A673 (cell line): ENCODE results near the gene PLPPR3. TPM values are rescaled to one million over a fixed set of nuclear protein-coding genes. Genes with fewer than 3 reads are reported as not detected.

Experiments
- BruUV-seq: library from RNA; stranded (reverse); fragments of 400-500 nt; replicated peaks from 2 replicates; lab custom pipeline; 2021; lab: Mats Ljungman, UMichigan
- CTCF ChIA-PET: fragments of 300-600 bp; sonication (Branson Sonifier 250); formaldehyde crosslinking; loops from one replicate; lab custom pipeline; 2022; ENCODE audit warnings: antibody characterized with exemption; lab: Charles Lee
- POLR2A ChIA-PET: fragments of 300-600 bp; sonication (Branson Sonifier 250); formaldehyde crosslinking; loops from one replicate; lab custom pipeline; 2022; ENCODE audit warnings: antibody characterized with exemption; ENCODE audit not compliant: low non-redundant PET; lab: Charles Lee
- DNase-seq: peaks from one replicate; pipeline ENCODE4 v3.0.0-alpha.2; 2015; ENCODE audit warnings: low spot score
- H3K27ac ChIP-seq: fragments of 200-600 bp; sonication (generic); 2 replicates; pipeline ENCODE4 v1.5.1; 2016; ENCODE audit warnings: mixed run types, low read depth, mild to moderate bottlenecking, mixed read lengths, antibody characterized with exemption, low read length; ENCODE audit not compliant: poor library complexity, severe bottlenecking
- H3K27me3 ChIP-seq: fragments of 200-600 bp; sonication (generic); replicated peaks from 2 replicates; pipeline ENCODE4 v1.6.1; 2017; ENCODE audit warnings: mixed run types, low read depth, mild to moderate bottlenecking, mixed read lengths, antibody characterized with exemption, low read length; ENCODE audit not compliant: insufficient read depth, poor library complexity
- H3K36me3 ChIP-seq: fragments of 200-600 bp; sonication (generic); 2 replicates; pipeline ENCODE4 v1.6.1; 2016; ENCODE audit warnings: mixed run types, mild to moderate bottlenecking, mixed read lengths, antibody characterized with exemption, low read length; ENCODE audit not compliant: insufficient read depth, poor library complexity, severe bottlenecking
- H3K4me1 ChIP-seq: fragments of 200-600 bp; sonication (generic); 2 replicates; pipeline ENCODE4 v1.6.1; 2017; ENCODE audit warnings: mixed run types, mild to moderate bottlenecking, mixed read lengths, antibody characterized with exemption, low read length; ENCODE audit not compliant: insufficient read depth, poor library complexity, severe bottlenecking
- H3K4me3 ChIP-seq: fragments of 200-600 bp; sonication (generic); 2 replicates; pipeline ENCODE4 v1.5.1; 2016; ENCODE audit warnings: low read depth, mixed run types, mild to moderate bottlenecking, mixed read lengths, low read length; ENCODE audit not compliant: poor library complexity, severe bottlenecking
- H3K9me3 ChIP-seq: fragments of 200-600 bp; sonication (generic); 2 replicates; pipeline ENCODE4 v1.6.1; 2016; ENCODE audit warnings: mixed run types, low read depth, mild to moderate bottlenecking, mixed read lengths, antibody characterized with exemption, low read length; ENCODE audit not compliant: poor library complexity, severe bottlenecking
- CTCF ChIP-seq: fragments of 300-800, 200-600 bp; sonication (generic); conservative IDR thresholded peaks from 2 replicates; pipeline ENCODE4 v1.5.1; 2017; ENCODE audit warnings: low read depth, mild to moderate bottlenecking, antibody characterized with exemption, low read length, moderate library complexity, mixed read lengths
- EZH2 ChIP-seq: fragments of 200-600 bp; sonication (generic); IDR thresholded peaks from 2 replicates; pipeline ENCODE4 v1.6.1; 2017; ENCODE audit warnings: borderline replicate concordance, low read depth, mild to moderate bottlenecking, mixed read lengths, antibody characterized with exemption, low read length; ENCODE audit not compliant: poor library complexity, severe bottlenecking
- intact Hi-C: fragments of 100-400 bp; cut with micrococcal nuclease; formaldehyde crosslinking; loops from one replicate; pipeline ENCODE4 v1.10.0; 2022; ENCODE audit not compliant: unreplicated experiment
- total RNA-seq: library from RNA; stranded (reverse); gene quantifications from 2 replicates; pipeline ENCODE4 v1.2.3, GENCODE V29; 2021

The PLPPR3 gene
- total RNA-seq, 1 experiment from 2014 or later: 13.3 TPM

GRCh38 chr19:835210-835810 lies 13.6 kb upstream of the PLPPR3 start:
- Histone ChIP-seq H3K27me3 (no peaks in the 10 kb centered on the region), H3K36me3 (no peaks in the 10 kb centered on the region), H3K4me1 (peaks cover 7% of the 10 kb centered on the region), H3K4me3 (no peak overlapping the region), H3K9me3 (no peaks in the 10 kb centered on the region), H3K27ac (no peak overlapping the region)
- POLR2A ChIA-PET: no interaction called here
- no TSS peak for BruUV-seq
- DNase-seq: no peak
- TF ChIP-seq CTCF: no peak
- no peak for TF ChIP-seq EZH2
- CTCF ChIA-PET: no interaction called here
- intact Hi-C loops: no loop called here

- H3K27ac ChIP-seq: no peak overlapping the region
- intact Hi-C loops: no loop called here
- DNase-seq: no peak
- H3K4me1 ChIP-seq: peaks cover 2% of the 10 kb centered on the region
- H3K36me3 ChIP-seq: no peaks in the 10 kb centered on the region
- H3K9me3 ChIP-seq: no peaks in the 10 kb centered on the region
- ChIA-PET POLR2A (no interaction called here), CTCF (no interaction called here)
- TF ChIP-seq CTCF: no peak
- H3K4me3 ChIP-seq: no peak overlapping the region
- no TSS peak for BruUV-seq
- H3K27me3 ChIP-seq: no peaks in the 10 kb centered on the region
Measured at GRCh38 chr19:834216-834615, 12.5 kb upstream of the PLPPR3 start.

- BruUV-seq: no TSS peak
- TF ChIP-seq CTCF (no peak), EZH2 (no peak)
- no peak for DNase-seq
- no peaks in the 10 kb centered on the region for H3K4me1 ChIP-seq
- intact Hi-C loops: no loop called here
- no peak overlapping the region for H3K4me3 ChIP-seq
- H3K9me3 ChIP-seq: no peaks in the 10 kb centered on the region
- no peaks in the 10 kb centered on the region for H3K27me3 ChIP-seq
- CTCF ChIA-PET: no interaction called here
- no peak overlapping the region for H3K27ac ChIP-seq
- POLR2A ChIA-PET: no interaction called here
- no peaks in the 10 kb centered on the region for H3K36me3 ChIP-seq
Measured at GRCh38 chr19:831407-832369, 9.9 kb upstream of the PLPPR3 start.
